Neural progenitor cell (in vitro differentiated cells): ENCODE data around the gene SEPTIN2.

Experiments used
- EZH2 ChIP-seq: fragments of 200-600 bp; sonication (generic); IDR thresholded peaks from 2 replicates; pipeline ENCODE4 v1.6.1; 2017; ENCODE audit warnings: antibody characterized with exemption, mild to moderate bottlenecking, moderate library complexity
- EZH2phosphoT487 ChIP-seq: fragments of 200-600 bp; sonication (generic); IDR thresholded peaks from 2 replicates; pipeline ENCODE4 v1.6.1; 2017; ENCODE audit warnings: antibody characterized with exemption
- TF ChIP-seq, protein P1 (sequence below): fragments of 200-600 bp; sonication (generic); IDR thresholded peaks from 2 replicates; pipeline ENCODE4 v1.5.1; 2017; ENCODE audit warnings: antibody characterized with exemption, mild to moderate bottlenecking

DNA sequence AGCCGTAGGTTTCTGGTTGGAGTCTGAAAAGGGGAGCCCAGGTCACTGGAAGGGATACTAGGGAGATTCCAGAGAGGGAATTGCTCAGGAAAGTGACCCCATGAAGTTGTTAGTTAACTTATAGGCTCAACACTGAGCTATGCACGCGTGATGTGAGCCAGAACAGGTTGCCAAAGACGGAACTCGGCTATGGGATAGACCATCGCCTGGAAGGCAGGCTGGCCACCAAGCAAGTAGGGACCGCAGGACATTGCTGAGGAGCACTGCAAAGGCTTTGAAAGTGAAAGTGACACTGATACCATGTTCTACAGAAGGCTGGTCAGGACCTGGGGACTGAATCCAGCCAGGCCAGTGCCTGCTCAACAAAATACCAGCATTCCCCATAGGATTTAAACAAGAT lies 47.7 kb downstream of the SEPTIN2 start:
- TF ChIP-seq EZH2, result no peak
- TF ChIP-seq, protein P1, sequence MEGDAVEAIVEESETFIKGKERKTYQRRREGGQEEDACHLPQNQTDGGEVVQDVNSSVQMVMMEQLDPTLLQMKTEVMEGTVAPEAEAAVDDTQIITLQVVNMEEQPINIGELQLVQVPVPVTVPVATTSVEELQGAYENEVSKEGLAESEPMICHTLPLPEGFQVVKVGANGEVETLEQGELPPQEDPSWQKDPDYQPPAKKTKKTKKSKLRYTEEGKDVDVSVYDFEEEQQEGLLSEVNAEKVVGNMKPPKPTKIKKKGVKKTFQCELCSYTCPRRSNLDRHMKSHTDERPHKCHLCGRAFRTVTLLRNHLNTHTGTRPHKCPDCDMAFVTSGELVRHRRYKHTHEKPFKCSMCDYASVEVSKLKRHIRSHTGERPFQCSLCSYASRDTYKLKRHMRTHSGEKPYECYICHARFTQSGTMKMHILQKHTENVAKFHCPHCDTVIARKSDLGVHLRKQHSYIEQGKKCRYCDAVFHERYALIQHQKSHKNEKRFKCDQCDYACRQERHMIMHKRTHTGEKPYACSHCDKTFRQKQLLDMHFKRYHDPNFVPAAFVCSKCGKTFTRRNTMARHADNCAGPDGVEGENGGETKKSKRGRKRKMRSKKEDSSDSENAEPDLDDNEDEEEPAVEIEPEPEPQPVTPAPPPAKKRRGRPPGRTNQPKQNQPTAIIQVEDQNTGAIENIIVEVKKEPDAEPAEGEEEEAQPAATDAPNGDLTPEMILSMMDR, result no peak
- no peak for TF ChIP-seq EZH2phosphoT487
